GM12872 (cell line): Measurements from ENCODE around the gene MACROD2.

ENCODE experiments used
- TF ChIP-seq, protein P1 (sequence below): IDR thresholded peaks from 3 replicates; pipeline ENCODE4 v1.5.1; 2011; ENCODE audit warnings: low read depth, mild to moderate bottlenecking, low read length, moderate library complexity; ENCODE audit not compliant: insufficient read depth

MACROD2 gene

DNA sequence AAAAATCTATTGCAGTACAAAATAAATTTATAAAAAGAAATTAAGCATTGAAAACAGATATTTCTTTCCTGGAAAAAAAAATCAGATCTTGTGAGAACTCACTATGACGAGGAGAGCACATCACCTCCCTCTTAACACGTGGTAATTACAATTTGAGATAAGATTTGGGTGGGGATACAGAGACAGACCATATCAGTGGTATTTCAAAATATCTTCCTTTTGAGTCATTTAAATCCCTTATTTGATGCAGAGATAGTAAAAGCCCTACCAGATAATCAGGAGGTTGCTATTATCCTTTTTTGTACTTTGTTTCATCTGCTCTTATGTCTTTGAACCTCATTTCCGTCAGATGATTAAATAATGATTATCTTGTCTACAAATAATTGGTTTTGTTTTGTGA, 1777.5 kb downstream of the MACROD2 start:
- TF ChIP-seq, protein P1, sequence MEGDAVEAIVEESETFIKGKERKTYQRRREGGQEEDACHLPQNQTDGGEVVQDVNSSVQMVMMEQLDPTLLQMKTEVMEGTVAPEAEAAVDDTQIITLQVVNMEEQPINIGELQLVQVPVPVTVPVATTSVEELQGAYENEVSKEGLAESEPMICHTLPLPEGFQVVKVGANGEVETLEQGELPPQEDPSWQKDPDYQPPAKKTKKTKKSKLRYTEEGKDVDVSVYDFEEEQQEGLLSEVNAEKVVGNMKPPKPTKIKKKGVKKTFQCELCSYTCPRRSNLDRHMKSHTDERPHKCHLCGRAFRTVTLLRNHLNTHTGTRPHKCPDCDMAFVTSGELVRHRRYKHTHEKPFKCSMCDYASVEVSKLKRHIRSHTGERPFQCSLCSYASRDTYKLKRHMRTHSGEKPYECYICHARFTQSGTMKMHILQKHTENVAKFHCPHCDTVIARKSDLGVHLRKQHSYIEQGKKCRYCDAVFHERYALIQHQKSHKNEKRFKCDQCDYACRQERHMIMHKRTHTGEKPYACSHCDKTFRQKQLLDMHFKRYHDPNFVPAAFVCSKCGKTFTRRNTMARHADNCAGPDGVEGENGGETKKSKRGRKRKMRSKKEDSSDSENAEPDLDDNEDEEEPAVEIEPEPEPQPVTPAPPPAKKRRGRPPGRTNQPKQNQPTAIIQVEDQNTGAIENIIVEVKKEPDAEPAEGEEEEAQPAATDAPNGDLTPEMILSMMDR: no peak

DNA sequence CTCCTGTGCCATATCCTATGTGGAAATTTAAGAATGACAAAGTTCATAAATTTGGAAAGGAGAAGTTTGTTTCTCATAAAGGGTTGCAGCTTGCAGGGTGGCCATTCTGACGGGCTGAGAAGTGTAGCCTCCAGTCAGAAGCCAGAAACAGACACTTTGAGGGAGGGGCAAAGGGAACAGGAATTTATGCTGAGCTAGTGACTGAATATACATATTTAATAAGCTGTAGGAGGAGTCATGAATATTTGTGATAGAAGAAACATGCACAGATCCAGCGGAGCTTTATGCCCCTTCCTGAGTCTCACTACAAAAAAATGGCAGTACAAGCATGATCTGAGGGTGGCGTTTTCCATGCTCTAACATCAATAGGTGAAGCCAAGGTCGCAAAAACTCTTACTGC, 1779.6 kb downstream of the MACROD2 start:
- TF ChIP-seq, protein P1: no peak

DNA sequence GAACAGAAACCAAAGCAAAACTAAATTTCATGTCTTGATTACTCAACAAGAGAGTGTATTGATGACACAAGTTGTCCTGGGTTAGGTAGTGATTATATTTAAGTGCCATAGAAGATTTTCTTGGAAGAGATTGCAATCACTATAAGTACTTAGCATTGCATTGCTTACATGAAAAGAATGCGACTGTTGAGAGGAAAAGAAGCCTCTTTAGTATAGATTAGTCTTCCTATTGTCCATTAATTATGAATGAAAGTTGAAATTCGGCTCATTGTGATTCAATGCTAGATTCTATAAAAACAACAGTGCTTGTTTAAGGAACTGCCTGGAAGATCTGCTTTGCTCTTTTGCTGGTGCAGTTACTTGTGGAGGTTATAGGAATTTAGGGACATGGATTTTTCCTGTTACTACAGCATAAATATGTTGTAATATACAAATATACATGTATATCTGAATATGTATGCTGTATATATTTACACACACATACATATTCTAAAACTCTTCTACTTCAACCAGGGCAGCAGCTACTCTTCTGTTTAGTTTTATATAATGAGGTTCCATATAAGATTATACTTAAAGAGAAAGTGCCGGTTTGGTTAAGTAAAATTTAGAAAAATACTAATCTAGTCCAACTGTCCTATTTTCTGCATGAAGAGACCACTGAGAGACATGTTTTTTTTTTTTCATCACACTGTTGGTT, 1781.6 kb downstream of the MACROD2 start:
- TF ChIP-seq, protein P1: no peak

DNA sequence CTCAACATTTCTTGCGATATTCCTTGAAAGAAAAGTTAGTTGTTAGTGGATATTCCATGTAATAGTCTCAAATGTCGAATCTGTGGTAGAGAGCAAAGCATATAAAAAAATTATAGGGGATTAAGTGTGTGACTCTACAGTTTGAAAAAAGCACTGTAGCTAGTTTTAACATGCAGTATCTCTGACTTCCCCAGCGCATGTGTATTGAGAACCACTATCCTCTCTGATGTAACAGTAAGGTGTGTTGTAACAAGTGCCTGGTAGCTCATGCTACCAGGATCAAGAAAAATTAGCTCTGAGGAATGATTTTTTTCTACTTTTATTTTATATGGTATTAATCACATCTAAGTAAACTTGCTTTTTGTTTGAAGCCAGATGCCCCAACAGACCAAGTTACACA, 1788.7 kb downstream of the MACROD2 start:
- TF ChIP-seq, protein P1: no peak

DNA sequence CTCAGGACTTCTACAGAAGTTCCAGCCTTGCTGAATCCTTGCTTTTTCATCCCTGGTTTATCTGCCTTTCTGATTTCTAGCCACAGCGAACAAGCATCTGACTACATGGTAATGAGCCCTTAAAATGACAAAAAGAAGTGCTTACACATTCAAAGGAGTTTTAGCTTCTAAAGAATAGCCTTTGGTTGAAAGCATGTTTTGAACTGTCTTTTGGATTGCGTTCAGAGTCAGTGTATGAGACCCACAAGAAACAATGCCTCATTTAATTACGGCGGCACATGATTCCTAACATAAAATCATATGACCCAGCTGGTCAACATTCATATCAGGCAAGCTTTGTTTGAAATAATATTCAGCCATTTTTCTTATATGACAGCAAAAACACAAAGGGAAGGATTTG, 1793.8 kb downstream of the MACROD2 start:
- TF ChIP-seq, protein P1: no peak

DNA sequence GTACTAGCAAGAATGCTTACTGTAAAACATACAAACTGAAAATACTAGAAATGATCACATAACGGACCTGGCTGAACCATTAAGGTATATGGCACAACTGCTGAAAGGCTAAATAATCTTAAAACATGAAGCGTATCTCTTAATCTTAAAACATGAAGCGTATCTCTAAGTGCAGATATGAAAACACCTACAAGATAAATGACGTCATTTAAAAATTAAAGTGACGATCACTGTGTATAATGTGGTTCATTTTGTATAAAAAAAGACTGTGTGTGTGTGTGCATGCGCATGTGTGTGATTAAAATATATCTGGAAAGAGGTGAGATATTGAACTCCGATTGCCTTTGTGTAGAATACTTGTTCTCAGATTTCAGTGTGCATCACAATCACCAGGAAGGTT, 1797.5 kb downstream of the MACROD2 start:
- TF ChIP-seq, protein P1: no peak

DNA sequence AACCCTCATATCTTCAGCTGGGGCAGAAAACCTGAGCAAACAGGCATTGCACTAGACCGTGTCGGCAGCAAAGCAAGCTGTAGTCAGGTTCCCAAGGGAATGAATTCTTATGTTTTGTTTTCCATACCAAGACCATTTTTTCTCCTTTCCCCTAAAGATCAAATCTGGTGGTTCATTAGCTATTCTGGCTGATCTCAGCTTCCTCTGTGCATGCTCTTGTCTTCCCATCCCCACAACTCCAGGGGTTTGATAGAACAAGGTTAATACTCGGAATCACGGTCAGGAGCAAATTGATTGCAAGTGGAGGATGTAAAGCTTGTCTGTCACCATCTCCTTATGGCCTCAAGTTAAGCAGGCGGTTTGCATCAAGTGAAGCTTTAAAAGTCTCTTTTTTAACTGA, 1799.1 kb downstream of the MACROD2 start:
- TF ChIP-seq, protein P1: no peak
